Ishikawa (cell line): ENCODE results near the gene C6orf132.

Source experiments
- CEBPB ChIP-seq: IDR thresholded peaks from 2 replicates; pipeline ENCODE4 v1.6.1; 2012
- CREB1 ChIP-seq: IDR thresholded peaks from 2 replicates; pipeline ENCODE4 v1.6.1; 2012; ENCODE audit warnings: low read depth
- EGR1 ChIP-seq: IDR thresholded peaks from 2 replicates; pipeline ENCODE4 v1.6.1; 2012
- EP300 ChIP-seq: IDR thresholded peaks from 2 replicates; pipeline ENCODE4 v1.6.1; 2012; ENCODE audit warnings: borderline replicate concordance
- FOXM1 ChIP-seq: IDR thresholded peaks from 2 replicates; pipeline ENCODE4 v1.6.1; 2012; ENCODE audit warnings: low read depth, borderline replicate concordance
- NFIC ChIP-seq: IDR thresholded peaks from 2 replicates; pipeline ENCODE4 v1.6.1; 2012
- RAD21 ChIP-seq: IDR thresholded peaks from 2 replicates; pipeline ENCODE4 v1.6.1; 2012; ENCODE audit warnings: low read depth
- TAF1 ChIP-seq: IDR thresholded peaks from 2 replicates; pipeline ENCODE4 v1.6.1; 2012; ENCODE audit warnings: low read depth, mild to moderate bottlenecking
- TCF12 ChIP-seq: IDR thresholded peaks from 2 replicates; pipeline ENCODE4 v1.6.1; 2012; ENCODE audit warnings: low read depth
- TEAD4 ChIP-seq: IDR thresholded peaks from 2 replicates; pipeline ENCODE4 v1.6.1; 2012
- YY1 ChIP-seq: IDR thresholded peaks from 2 replicates; pipeline ENCODE4 v1.6.1; 2012; ENCODE audit warnings: low read depth
- ZBTB7A ChIP-seq: IDR thresholded peaks from 2 replicates; pipeline ENCODE4 v1.6.1; 2012; ENCODE audit warnings: low read depth
- TF ChIP-seq, protein P1 (sequence below): IDR thresholded peaks from 2 replicates; pipeline ENCODE4 v1.6.1; 2012; ENCODE audit warnings: low read depth, mild to moderate bottlenecking
- TF ChIP-seq, protein P2 (sequence below): IDR thresholded peaks from 2 replicates; pipeline ENCODE4 v1.6.1; 2012

GRCh38 chr6:42148058-42148457, 5.6 kb upstream of the C6orf132 start:
- TF ChIP-seq RAD21, result no peak
- no peak for TF ChIP-seq TEAD4
- TF ChIP-seq ZBTB7A, result no peak
- TF ChIP-seq NFIC, result no peak
- no peak for TF ChIP-seq EP300
- no peak for TF ChIP-seq TCF12
- TF ChIP-seq, protein P1, sequence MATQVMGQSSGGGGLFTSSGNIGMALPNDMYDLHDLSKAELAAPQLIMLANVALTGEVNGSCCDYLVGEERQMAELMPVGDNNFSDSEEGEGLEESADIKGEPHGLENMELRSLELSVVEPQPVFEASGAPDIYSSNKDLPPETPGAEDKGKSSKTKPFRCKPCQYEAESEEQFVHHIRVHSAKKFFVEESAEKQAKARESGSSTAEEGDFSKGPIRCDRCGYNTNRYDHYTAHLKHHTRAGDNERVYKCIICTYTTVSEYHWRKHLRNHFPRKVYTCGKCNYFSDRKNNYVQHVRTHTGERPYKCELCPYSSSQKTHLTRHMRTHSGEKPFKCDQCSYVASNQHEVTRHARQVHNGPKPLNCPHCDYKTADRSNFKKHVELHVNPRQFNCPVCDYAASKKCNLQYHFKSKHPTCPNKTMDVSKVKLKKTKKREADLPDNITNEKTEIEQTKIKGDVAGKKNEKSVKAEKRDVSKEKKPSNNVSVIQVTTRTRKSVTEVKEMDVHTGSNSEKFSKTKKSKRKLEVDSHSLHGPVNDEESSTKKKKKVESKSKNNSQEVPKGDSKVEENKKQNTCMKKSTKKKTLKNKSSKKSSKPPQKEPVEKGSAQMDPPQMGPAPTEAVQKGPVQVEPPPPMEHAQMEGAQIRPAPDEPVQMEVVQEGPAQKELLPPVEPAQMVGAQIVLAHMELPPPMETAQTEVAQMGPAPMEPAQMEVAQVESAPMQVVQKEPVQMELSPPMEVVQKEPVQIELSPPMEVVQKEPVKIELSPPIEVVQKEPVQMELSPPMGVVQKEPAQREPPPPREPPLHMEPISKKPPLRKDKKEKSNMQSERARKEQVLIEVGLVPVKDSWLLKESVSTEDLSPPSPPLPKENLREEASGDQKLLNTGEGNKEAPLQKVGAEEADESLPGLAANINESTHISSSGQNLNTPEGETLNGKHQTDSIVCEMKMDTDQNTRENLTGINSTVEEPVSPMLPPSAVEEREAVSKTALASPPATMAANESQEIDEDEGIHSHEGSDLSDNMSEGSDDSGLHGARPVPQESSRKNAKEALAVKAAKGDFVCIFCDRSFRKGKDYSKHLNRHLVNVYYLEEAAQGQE, result no peak
- TF ChIP-seq CEBPB, result no peak
- TF ChIP-seq YY1, result no peak
- no peak for TF ChIP-seq TAF1
- TF ChIP-seq FOXM1, result no peak
- no peak for TF ChIP-seq CREB1
- TF ChIP-seq, protein P2, sequence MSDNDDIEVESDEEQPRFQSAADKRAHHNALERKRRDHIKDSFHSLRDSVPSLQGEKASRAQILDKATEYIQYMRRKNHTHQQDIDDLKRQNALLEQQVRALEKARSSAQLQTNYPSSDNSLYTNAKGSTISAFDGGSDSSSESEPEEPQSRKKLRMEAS, result no peak
- TF ChIP-seq EGR1, result no peak
